GM23338 (cell line): ENCODE data around the gene PSORS1C2. TPM values are rescaled to one million over a fixed set of nuclear protein-coding genes. Genes with fewer than 3 reads are reported as not detected.

Experiments
- ATAC-seq: fragments of 200-7000 bp; cut with Tn5 transposase; 3 replicates; pipeline ENCODE4 v1.9.1; 2020
- DNase-seq: peaks from one replicate; pipeline ENCODE4 v3.0.0-alpha.2; 2015; ENCODE audit warnings: low spot score
- H2AFZ ChIP-seq: fragments of 200-600 bp; sonication (generic); 2 replicates; pipeline ENCODE4 v1.8.0; 2016; ENCODE audit warnings: antibody characterized with exemption, mild to moderate bottlenecking, moderate library complexity
- H3F3A ChIP-seq: fragments of 200-600 bp; sonication (generic); replicated peaks from 2 replicates; pipeline ENCODE4 v1.8.0; 2017; ENCODE audit warnings: antibody characterized with exemption, mixed run types, low read depth
- H3K27ac ChIP-seq: fragments of 200-600 bp; sonication (generic); 2 replicates; pipeline ENCODE4 v1.6.1; 2016; ENCODE audit warnings: low read depth
- H3K27me3 ChIP-seq: fragments of 200-600 bp; sonication (generic); 2 replicates; pipeline ENCODE4 v1.8.0; 2016; ENCODE audit warnings: mild to moderate bottlenecking, mixed run types, moderate library complexity; ENCODE audit not compliant: insufficient read depth
- H3K36me3 ChIP-seq: fragments of 200-600 bp; sonication (generic); 2 replicates; pipeline ENCODE4 v1.8.0; 2016; ENCODE audit warnings: mild to moderate bottlenecking; ENCODE audit not compliant: insufficient read depth
- H3K4me1 ChIP-seq: fragments of 200-600 bp; sonication (generic); 2 replicates; pipeline ENCODE4 v1.8.0; 2016; ENCODE audit warnings: mild to moderate bottlenecking, moderate library complexity; ENCODE audit not compliant: insufficient read depth
- H3K4me2 ChIP-seq: fragments of 200-600 bp; sonication (generic); 2 replicates; pipeline ENCODE4 v1.7.1; 2017; ENCODE audit warnings: mixed run types
- H3K4me3 ChIP-seq: fragments of 200-600 bp; sonication (generic); 2 replicates; pipeline ENCODE4 v1.6.1; 2016; ENCODE audit warnings: mixed run types
- H3K79me2 ChIP-seq: fragments of 200-600 bp; sonication (generic); replicated peaks from 2 replicates; pipeline ENCODE4 v1.8.0; 2017; ENCODE audit warnings: mild to moderate bottlenecking; ENCODE audit not compliant: insufficient read depth
- H3K9me2 ChIP-seq: fragments of 200-600 bp; sonication (generic); 2 replicates; pipeline ENCODE4 v1.8.0; 2017; ENCODE audit not compliant: insufficient read depth
- H4K20me1 ChIP-seq: fragments of 200-600 bp; sonication (generic); replicated peaks from 2 replicates; pipeline ENCODE4 v1.8.0; 2017; ENCODE audit warnings: mild to moderate bottlenecking; ENCODE audit not compliant: insufficient read depth
- H3K27ac Mint-ChIP-seq: 2 replicates; pipeline ENCODE4 v1.8.0; 2020; ENCODE audit warnings: inconsistent platforms, mild to moderate bottlenecking, moderate library complexity, mixed read lengths
- H3K27me3 Mint-ChIP-seq: 3 replicates; pipeline ENCODE4 v1.8.0; 2022; ENCODE audit warnings: low read depth, mild to moderate bottlenecking, moderate library complexity, mixed read lengths, inconsistent platforms; ENCODE audit not compliant: insufficient read depth, poor library complexity
- H3K36me3 Mint-ChIP-seq: 3 replicates; pipeline ENCODE4 v1.8.0; 2021; ENCODE audit warnings: low read depth, mild to moderate bottlenecking, inconsistent platforms, moderate library complexity, mixed read lengths
- H3K4me1 Mint-ChIP-seq: 3 replicates; pipeline ENCODE4 v1.8.0; 2020; ENCODE audit warnings: mild to moderate bottlenecking, inconsistent platforms, mixed read lengths
- H3K4me3 Mint-ChIP-seq: 3 replicates; pipeline ENCODE4 v1.8.0; 2021; ENCODE audit warnings: moderate library complexity, mild to moderate bottlenecking, inconsistent platforms, mixed read lengths
- H3K9me3 Mint-ChIP-seq: 3 replicates; pipeline ENCODE4 v1.8.0; 2020; ENCODE audit warnings: moderate library complexity, mild to moderate bottlenecking, inconsistent platforms, mixed read lengths
- CREB1 ChIP-seq: fragments of 250-450 bp; sonication (Bioruptor Pico); IDR thresholded peaks from 2 replicates; pipeline ENCODE4 v1.5.0; 2020; ENCODE audit warnings: low read depth, mild to moderate bottlenecking, moderate library complexity
- EZH2phosphoT487 ChIP-seq: fragments of 200-600 bp; sonication (generic); IDR thresholded peaks from one replicate; pipeline ENCODE4 v1.8.1; 2018; ENCODE audit warnings: antibody characterized with exemption; ENCODE audit not compliant: unreplicated experiment
- JUNB ChIP-seq: IDR thresholded peaks from one replicate; pipeline ENCODE4 v1.6.1; 2016; ENCODE audit warnings: antibody characterized with exemption; ENCODE audit not compliant: unreplicated experiment
- POLR2AphosphoS5 ChIP-seq: IDR thresholded peaks from 2 replicates; pipeline ENCODE4 v1.6.1; 2016; ENCODE audit warnings: antibody characterized with exemption, low read depth
- STAT1 ChIP-seq: IDR thresholded peaks from one replicate; pipeline ENCODE4 v1.6.1; 2016; ENCODE audit warnings: antibody characterized with exemption; ENCODE audit not compliant: unreplicated experiment
- ZNF114 ChIP-seq: fragments of 250-450 bp; sonication (Bioruptor Pico); IDR thresholded peaks from 2 replicates; pipeline ENCODE4 v1.5.0; 2020; ENCODE audit warnings: mild to moderate bottlenecking, moderate library complexity
- polyA plus RNA-seq: library from polyadenylated mRNA; unstranded; fragments of >200 nt; fragmentation: Nextera tagmentation; extraction: Ambion mirVana; gene quantifications from 2 replicates; pipeline ENCODE4 v1.2.1, GENCODE V29; 2016
- total RNA-seq: library from RNA; depleted of rRNA; stranded (reverse); fragments of >200 nt; shearing (Covaris generic); gene quantifications from 2 replicates; pipeline ENCODE4 v1.2.3, GENCODE V29; 2014
- TF ChIP-seq, protein P1 (sequence below): fragments of 250-450 bp; sonication (Bioruptor Pico); IDR thresholded peaks from 2 replicates; pipeline ENCODE4 v1.5.0; 2020; ENCODE audit warnings: mild to moderate bottlenecking, moderate library complexity
- TF ChIP-seq, protein P2 (sequence below): IDR thresholded peaks from 2 replicates; pipeline ENCODE4 v1.6.1; 2016; ENCODE audit warnings: antibody characterized with exemption
- TF ChIP-seq, protein P3 (sequence below), 2 experiments: fragments of 200-600 bp in 1 of 2; sonication (generic) in 1 of 2; conservative IDR thresholded peaks; 2 replicates each; pipeline versions ENCODE4 v1.5.1 to v1.6.1; 2016 to 2017; ENCODE audit warnings: antibody characterized with exemption in 2 of 2, low read depth in 2 of 2, mild to moderate bottlenecking in 2 of 2, moderate library complexity in 1 of 2

The PSORS1C2 gene
- total and polyA plus RNA-seq, 2 experiments from 2014 or later, result 0.47 TPM; not detected in 1

GRCh38 chr6:31161216-31162126 lies 22.6 kb upstream of the PSORS1C2 start (continued):
- TF ChIP-seq, protein P1, sequence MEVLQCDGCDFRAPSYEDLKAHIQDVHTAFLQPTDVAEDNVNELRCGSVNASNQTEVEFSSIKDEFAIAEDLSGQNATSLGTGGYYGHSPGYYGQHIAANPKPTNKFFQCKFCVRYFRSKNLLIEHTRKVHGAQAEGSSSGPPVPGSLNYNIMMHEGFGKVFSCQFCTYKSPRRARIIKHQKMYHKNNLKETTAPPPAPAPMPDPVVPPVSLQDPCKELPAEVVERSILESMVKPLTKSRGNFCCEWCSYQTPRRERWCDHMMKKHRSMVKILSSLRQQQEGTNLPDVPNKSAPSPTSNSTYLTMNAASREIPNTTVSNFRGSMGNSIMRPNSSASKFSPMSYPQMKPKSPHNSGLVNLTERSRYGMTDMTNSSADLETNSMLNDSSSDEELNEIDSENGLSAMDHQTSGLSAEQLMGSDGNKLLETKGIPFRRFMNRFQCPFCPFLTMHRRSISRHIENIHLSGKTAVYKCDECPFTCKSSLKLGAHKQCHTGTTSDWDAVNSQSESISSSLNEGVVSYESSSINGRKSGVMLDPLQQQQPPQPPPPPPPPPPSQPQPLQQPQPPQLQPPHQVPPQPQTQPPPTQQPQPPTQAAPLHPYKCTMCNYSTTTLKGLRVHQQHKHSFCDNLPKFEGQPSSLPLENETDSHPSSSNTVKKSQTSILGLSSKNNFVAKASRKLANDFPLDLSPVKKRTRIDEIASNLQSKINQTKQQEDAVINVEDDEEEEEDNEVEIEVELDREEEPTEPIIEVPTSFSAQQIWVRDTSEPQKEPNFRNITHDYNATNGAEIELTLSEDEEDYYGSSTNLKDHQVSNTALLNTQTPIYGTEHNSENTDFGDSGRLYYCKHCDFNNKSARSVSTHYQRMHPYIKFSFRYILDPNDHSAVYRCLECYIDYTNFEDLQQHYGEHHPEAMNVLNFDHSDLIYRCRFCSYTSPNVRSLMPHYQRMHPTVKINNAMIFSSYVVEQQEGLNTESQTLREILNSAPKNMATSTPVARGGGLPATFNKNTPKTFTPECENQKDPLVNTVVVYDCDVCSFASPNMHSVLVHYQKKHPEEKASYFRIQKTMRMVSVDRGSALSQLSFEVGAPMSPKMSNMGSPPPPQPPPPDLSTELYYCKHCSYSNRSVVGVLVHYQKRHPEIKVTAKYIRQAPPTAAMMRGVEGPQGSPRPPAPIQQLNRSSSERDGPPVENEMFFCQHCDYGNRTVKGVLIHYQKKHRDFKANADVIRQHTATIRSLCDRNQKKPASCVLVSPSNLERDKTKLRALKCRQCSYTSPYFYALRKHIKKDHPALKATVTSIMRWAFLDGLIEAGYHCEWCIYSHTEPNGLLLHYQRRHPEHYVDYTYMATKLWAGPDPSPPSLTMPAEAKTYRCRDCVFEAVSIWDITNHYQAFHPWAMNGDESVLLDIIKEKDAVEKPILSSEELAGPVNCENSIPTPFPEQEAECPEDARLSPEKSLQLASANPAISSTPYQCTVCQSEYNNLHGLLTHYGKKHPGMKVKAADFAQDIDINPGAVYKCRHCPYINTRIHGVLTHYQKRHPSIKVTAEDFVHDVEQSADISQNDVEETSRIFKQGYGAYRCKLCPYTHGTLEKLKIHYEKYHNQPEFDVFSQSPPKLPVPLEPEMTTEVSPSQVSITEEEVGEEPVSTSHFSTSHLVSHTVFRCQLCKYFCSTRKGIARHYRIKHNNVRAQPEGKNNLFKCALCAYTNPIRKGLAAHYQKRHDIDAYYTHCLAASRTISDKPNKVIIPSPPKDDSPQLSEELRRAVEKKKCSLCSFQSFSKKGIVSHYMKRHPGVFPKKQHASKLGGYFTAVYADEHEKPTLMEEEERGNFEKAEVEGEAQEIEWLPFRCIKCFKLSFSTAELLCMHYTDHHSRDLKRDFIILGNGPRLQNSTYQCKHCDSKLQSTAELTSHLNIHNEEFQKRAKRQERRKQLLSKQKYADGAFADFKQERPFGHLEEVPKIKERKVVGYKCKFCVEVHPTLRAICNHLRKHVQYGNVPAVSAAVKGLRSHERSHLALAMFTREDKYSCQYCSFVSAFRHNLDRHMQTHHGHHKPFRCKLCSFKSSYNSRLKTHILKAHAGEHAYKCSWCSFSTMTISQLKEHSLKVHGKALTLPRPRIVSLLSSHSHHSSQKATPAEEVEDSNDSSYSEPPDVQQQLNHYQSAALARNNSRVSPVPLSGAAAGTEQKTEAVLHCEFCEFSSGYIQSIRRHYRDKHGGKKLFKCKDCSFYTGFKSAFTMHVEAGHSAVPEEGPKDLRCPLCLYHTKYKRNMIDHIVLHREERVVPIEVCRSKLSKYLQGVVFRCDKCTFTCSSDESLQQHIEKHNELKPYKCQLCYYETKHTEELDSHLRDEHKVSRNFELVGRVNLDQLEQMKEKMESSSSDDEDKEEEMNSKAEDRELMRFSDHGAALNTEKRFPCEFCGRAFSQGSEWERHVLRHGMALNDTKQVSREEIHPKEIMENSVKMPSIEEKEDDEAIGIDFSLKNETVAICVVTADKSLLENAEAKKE, result no peak

DNA sequence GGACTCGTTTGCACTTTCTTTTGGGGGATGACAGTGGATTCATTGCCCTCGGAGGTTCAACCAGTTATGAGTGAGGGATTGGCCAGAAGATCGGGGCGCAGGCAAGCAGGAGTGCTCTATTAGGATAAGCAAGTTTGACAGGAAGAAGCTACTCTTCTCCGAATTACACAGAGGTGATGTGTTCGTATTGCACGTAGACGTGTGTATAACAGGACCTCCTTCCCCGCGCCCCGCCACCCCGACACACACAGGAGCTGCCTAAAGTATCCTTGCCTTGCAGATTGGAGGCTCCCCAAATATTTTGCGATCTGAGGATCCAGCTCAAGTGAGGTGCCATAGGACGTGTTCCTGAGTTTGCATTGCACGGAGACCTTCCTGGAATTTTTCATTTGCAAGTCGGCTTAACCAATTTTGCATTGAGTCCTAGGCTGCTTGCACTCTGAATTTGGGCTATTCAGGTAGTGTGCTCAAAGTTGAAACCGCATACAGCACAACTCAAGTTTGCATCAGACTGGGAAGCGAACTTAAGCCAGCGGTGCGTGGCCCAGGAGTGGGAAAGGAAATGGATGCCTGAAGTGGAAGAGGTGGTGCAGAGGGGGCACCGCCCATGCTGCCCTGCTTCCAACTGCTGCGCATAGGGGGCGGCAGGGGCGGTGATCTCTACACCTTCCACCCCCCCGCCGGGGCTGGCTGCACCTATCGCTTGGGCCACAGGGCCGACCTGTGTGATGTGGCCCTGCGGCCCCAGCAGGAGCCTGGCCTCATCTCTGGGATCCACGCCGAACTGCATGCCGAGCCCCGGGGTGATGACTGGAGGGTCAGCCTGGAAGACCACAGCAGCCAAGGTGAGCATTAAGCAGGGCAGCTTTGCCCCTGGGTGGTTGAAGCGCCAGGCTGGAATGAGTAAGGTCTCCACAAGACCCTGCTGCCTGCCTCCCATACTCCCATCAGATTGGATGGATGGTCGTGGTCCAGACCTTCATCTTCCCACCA lies 20.3 kb upstream of the PSORS1C2 start:
- Histone ChIP-seq H3K79me2 (0 out of 2 replicates have a peak, but pooled peaks cover 16% of the 10 kb centered on the region), H3K9me2 (no peaks in the 10 kb centered on the region), H3K27ac (peak overlapping the region; percentile 79; the same call in 1 of the 2 replicates), H3K36me3 (peaks cover 14% of the 10 kb centered on the region), H3K4me3 (peak overlapping the region; percentile 75), H4K20me1 (peaks cover 16% of the 10 kb centered on the region), H2AFZ (peak overlapping the region; percentile 87; the same call in 1 of the 2 replicates), H3F3A (peaks cover 47% of the 10 kb centered on the region), H3K27me3 (0 out of 2 replicates have a peak, but pooled peaks cover 2% of the 10 kb centered on the region), H3K4me2 (peak overlapping the region; percentile 100), H3K4me1 (peaks cover 47% of the 10 kb centered on the region)
- H3K4me3 Mint-ChIP-seq, result peak overlapping the region; percentile 88
- H3K4me1 Mint-ChIP-seq, result peaks cover 48% of the 10 kb centered on the region
- no peaks in the 10 kb centered on the region for H3K9me3 Mint-ChIP-seq
- H3K27me3 Mint-ChIP-seq, result peaks cover 19% of the 10 kb centered on the region
- peak; percentile 52 for ATAC-seq
- H3K27ac Mint-ChIP-seq, result peak overlapping the region; percentile 30; the same call in 1 of the 2 replicates
- DNase-seq, result peak; percentile 82
- H3K36me3 Mint-ChIP-seq, result peaks cover 59% of the 10 kb centered on the region
- TF ChIP-seq CREB1 (CRISPR knock-in tag), result 0 out of 2 replicates have a peak, but pooled peaks have one; percentile 4
- TF ChIP-seq EZH2phosphoT487, result no peak
- TF ChIP-seq POLR2AphosphoS5, result peak; percentile 57; the same call in 1 of the 2 replicates
- no peak for TF ChIP-seq ZNF114 (CRISPR knock-in tag)
- TF ChIP-seq, protein P2, sequence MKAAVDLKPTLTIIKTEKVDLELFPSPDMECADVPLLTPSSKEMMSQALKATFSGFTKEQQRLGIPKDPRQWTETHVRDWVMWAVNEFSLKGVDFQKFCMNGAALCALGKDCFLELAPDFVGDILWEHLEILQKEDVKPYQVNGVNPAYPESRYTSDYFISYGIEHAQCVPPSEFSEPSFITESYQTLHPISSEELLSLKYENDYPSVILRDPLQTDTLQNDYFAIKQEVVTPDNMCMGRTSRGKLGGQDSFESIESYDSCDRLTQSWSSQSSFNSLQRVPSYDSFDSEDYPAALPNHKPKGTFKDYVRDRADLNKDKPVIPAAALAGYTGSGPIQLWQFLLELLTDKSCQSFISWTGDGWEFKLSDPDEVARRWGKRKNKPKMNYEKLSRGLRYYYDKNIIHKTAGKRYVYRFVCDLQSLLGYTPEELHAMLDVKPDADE, result no peak
- TF ChIP-seq, protein P3, sequence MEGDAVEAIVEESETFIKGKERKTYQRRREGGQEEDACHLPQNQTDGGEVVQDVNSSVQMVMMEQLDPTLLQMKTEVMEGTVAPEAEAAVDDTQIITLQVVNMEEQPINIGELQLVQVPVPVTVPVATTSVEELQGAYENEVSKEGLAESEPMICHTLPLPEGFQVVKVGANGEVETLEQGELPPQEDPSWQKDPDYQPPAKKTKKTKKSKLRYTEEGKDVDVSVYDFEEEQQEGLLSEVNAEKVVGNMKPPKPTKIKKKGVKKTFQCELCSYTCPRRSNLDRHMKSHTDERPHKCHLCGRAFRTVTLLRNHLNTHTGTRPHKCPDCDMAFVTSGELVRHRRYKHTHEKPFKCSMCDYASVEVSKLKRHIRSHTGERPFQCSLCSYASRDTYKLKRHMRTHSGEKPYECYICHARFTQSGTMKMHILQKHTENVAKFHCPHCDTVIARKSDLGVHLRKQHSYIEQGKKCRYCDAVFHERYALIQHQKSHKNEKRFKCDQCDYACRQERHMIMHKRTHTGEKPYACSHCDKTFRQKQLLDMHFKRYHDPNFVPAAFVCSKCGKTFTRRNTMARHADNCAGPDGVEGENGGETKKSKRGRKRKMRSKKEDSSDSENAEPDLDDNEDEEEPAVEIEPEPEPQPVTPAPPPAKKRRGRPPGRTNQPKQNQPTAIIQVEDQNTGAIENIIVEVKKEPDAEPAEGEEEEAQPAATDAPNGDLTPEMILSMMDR (conservative IDR thresholded peaks at IDR 0.05; ENCODE audit: low read depth in 2 of 2), result peak; percentile 22 to 43
- TF ChIP-seq JUNB, result no peak
- TF ChIP-seq STAT1, result no peak
